Activated T-cell treated with anti-CD3 and anti-CD28 coated beads, Interleukin-2, amount 50 U/mL, for 4 hours (primary cell): ENCODE results near the gene GTSF1L. TPM values are rescaled to one million over a fixed set of nuclear protein-coding genes. Genes with fewer than 3 reads are reported as not detected.

Source experiments
- ATAC-seq, 2 donors: fragments of 200-7000 bp; cut with Tn5 transposase; one replicate each; pipeline ENCODE4 v1.10.0; 2021
- DNase-seq: peaks from one replicate; pipeline ENCODE4 v3.0.0-alpha.2; 2020
- H3K27me3 Mint-ChIP-seq: one replicate; pipeline ENCODE4 v1.8.0; 2021; ENCODE audit warnings: low read depth, mixed read lengths
- H3K36me3 Mint-ChIP-seq: one replicate; pipeline ENCODE4 v1.8.0; 2022; ENCODE audit warnings: mixed read lengths; ENCODE audit not compliant: insufficient read depth
- H3K4me1 Mint-ChIP-seq: one replicate; pipeline ENCODE4 v1.8.0; 2021; ENCODE audit warnings: low read depth, mixed read lengths
- H3K4me3 Mint-ChIP-seq: one replicate; pipeline ENCODE4 v1.8.0; 2021; ENCODE audit warnings: mild to moderate bottlenecking, moderate library complexity, mixed read lengths
- H3K9me3 Mint-ChIP-seq: one replicate; pipeline ENCODE4 v1.8.0; 2021; ENCODE audit warnings: mixed read lengths
- total RNA-seq, 3 donors: library from RNA; stranded (reverse); gene quantifications; one replicate each; pipeline ENCODE4 v1.2.1, GENCODE V29; 2021

GTSF1L gene
- total RNA-seq, 3 donors from 2014 or later: not detected

- no peak for ATAC-seq
- no peak overlapping the region for H3K4me3 Mint-ChIP-seq
- no peak for DNase-seq
- no peaks in the 10 kb centered on the region for H3K36me3 Mint-ChIP-seq
- no peaks in the 10 kb centered on the region for H3K27me3 Mint-ChIP-seq
- no peaks in the 10 kb centered on the region for H3K9me3 Mint-ChIP-seq
- H3K4me1 Mint-ChIP-seq: peaks cover 19% of the 10 kb centered on the region
Measured at GRCh38 chr20:43716757-43717615, 9.8 kb downstream of the GTSF1L start.

- DNase-seq (no peak), ATAC-seq (no peak)
- H3K9me3 Mint-ChIP-seq: no peaks in the 10 kb centered on the region
- no peak overlapping the region for H3K4me3 Mint-ChIP-seq
- H3K27me3 Mint-ChIP-seq: no peaks in the 10 kb centered on the region
- H3K36me3 Mint-ChIP-seq: no peaks in the 10 kb centered on the region
- peaks cover 14% of the 10 kb centered on the region for H3K4me1 Mint-ChIP-seq
Measured at GRCh38 chr20:43716123-43716522, 10.7 kb downstream of the GTSF1L start.

- no peaks in the 10 kb centered on the region for H3K27me3 Mint-ChIP-seq
- no peak overlapping the region for H3K4me3 Mint-ChIP-seq
- H3K4me1 Mint-ChIP-seq: peaks cover 8% of the 10 kb centered on the region
- DNase-seq (no peak), ATAC-seq (no peak)
- no peaks in the 10 kb centered on the region for H3K9me3 Mint-ChIP-seq
- no peaks in the 10 kb centered on the region for H3K36me3 Mint-ChIP-seq
Measured at GRCh38 chr20:43715511-43715910, 11.3 kb downstream of the GTSF1L start.

- Mint-ChIP-seq H3K4me1 (peaks cover 6% of the 10 kb centered on the region), H3K9me3 (no peaks in the 10 kb centered on the region), H3K4me3 (no peak overlapping the region), H3K27me3 (no peaks in the 10 kb centered on the region), H3K36me3 (no peaks in the 10 kb centered on the region)
- DNase-seq (no peak), ATAC-seq (no peak)
Measured at GRCh38 chr20:43715044-43715443, 11.8 kb downstream of the GTSF1L start.

GRCh38 chr20:43711098-43711654 lies 15.6 kb downstream of the GTSF1L start:
- DNase-seq (no peak), ATAC-seq (no peak)
- no peak overlapping the region for H3K4me3 Mint-ChIP-seq
- no peaks in the 10 kb centered on the region for H3K27me3 Mint-ChIP-seq
- H3K9me3 Mint-ChIP-seq: no peaks in the 10 kb centered on the region
- H3K36me3 Mint-ChIP-seq: no peaks in the 10 kb centered on the region
- H3K4me1 Mint-ChIP-seq: no peaks in the 10 kb centered on the region

GRCh38 chr20:43710370-43711044 lies 16.3 kb downstream of the GTSF1L start:
- Mint-ChIP-seq H3K4me1 (no peaks in the 10 kb centered on the region), H3K9me3 (no peaks in the 10 kb centered on the region), H3K36me3 (no peaks in the 10 kb centered on the region), H3K27me3 (no peaks in the 10 kb centered on the region), H3K4me3 (no peak overlapping the region)
- ATAC-seq (peak in 1 of 2 donors; percentile 46), DNase-seq (no peak)

GRCh38 chr20:43702502-43702901 lies 24.3 kb downstream of the GTSF1L start:
- no peaks in the 10 kb centered on the region for H3K36me3 Mint-ChIP-seq

GRCh38 chr20:43700627-43701026 lies 26.2 kb downstream of the GTSF1L start:
- H3K4me1 Mint-ChIP-seq: peaks cover 8% of the 10 kb centered on the region
- DNase-seq (no peak), ATAC-seq (no peak)
- no peaks in the 10 kb centered on the region for H3K9me3 Mint-ChIP-seq
- H3K36me3 Mint-ChIP-seq: no peaks in the 10 kb centered on the region
- no peak overlapping the region for H3K4me3 Mint-ChIP-seq
- no peaks in the 10 kb centered on the region for H3K27me3 Mint-ChIP-seq

More at GRCh38 chr20:43702502-43702901, 24.3 kb downstream of the GTSF1L start:
- ATAC-seq (no peak), DNase-seq (no peak)
- Mint-ChIP-seq H3K27me3 (no peaks in the 10 kb centered on the region), H3K9me3 (no peaks in the 10 kb centered on the region), H3K4me1 (peaks cover 8% of the 10 kb centered on the region), H3K4me3 (no peak overlapping the region)

GRCh38 chr20:43699941-43700565 lies 26.7 kb downstream of the GTSF1L start:
- Mint-ChIP-seq H3K4me3 (no peak overlapping the region), H3K4me1 (peaks cover 8% of the 10 kb centered on the region), H3K9me3 (no peaks in the 10 kb centered on the region), H3K36me3 (no peaks in the 10 kb centered on the region), H3K27me3 (no peaks in the 10 kb centered on the region)
- ATAC-seq (peak in 1 of 2 donors; percentile 51), DNase-seq (no peak)

- H3K36me3 Mint-ChIP-seq: no peaks in the 10 kb centered on the region
- H3K4me1 Mint-ChIP-seq: peaks cover 7% of the 10 kb centered on the region
- ATAC-seq: no peak
Measured at GRCh38 chr20:43695571-43695970, 31.2 kb downstream of the GTSF1L start.

GRCh38 chr20:43694763-43695162 lies 32.0 kb downstream of the GTSF1L start:
- no peaks in the 10 kb centered on the region for H3K4me1 Mint-ChIP-seq
- no peak for ATAC-seq
- H3K4me3 Mint-ChIP-seq: no peak overlapping the region
- no peak for DNase-seq
- H3K36me3 Mint-ChIP-seq: no peaks in the 10 kb centered on the region
- no peaks in the 10 kb centered on the region for H3K9me3 Mint-ChIP-seq
- H3K27me3 Mint-ChIP-seq: no peaks in the 10 kb centered on the region

More at GRCh38 chr20:43695571-43695970, 31.2 kb downstream of the GTSF1L start:
- no peaks in the 10 kb centered on the region for H3K27me3 Mint-ChIP-seq
- H3K4me3 Mint-ChIP-seq: no peak overlapping the region
- no peak for DNase-seq
- no peaks in the 10 kb centered on the region for H3K9me3 Mint-ChIP-seq

GRCh38 chr20:43691928-43692524 lies 34.8 kb downstream of the GTSF1L start:
- peaks cover 2% of the 10 kb centered on the region for H3K4me1 Mint-ChIP-seq
- peak; percentile 45 for DNase-seq
- ATAC-seq: peak; percentile 53 to 54
- no peaks in the 10 kb centered on the region for H3K36me3 Mint-ChIP-seq
- H3K9me3 Mint-ChIP-seq: no peaks in the 10 kb centered on the region
- H3K27me3 Mint-ChIP-seq: no peaks in the 10 kb centered on the region
- H3K4me3 Mint-ChIP-seq: no peak overlapping the region

GRCh38 chr20:43690943-43691598 lies 35.7 kb downstream of the GTSF1L start:
- Mint-ChIP-seq H3K27me3 (no peaks in the 10 kb centered on the region), H3K4me1 (peaks cover 2% of the 10 kb centered on the region), H3K36me3 (no peaks in the 10 kb centered on the region), H3K9me3 (no peaks in the 10 kb centered on the region), H3K4me3 (no peak overlapping the region)
- no peak for DNase-seq
- ATAC-seq: no peak
